Cardiac septum (tissue), 1 donor: ENCODE results near the gene KANK2. TPM values are rescaled to one million over a fixed set of nuclear protein-coding genes. Genes with fewer than 3 reads are reported as not detected.
"Not testable (repeated sequence)": the region's sequence is repeated elsewhere in the genome, so short reads cannot be mapped to it uniquely, and the experiment has no call there.

ENCODE experiments used
- DNase-seq: peaks from one replicate; pipeline ENCODE4 v3.0.0-alpha.2; 2020; ENCODE audit warnings: low spot score
- intact Hi-C: fragments of 100-400 bp; cut with DNase I; formaldehyde crosslinking; loops from one replicate; pipeline ENCODE4 v1.14.0; 2022
- total RNA-seq: library from RNA; stranded (reverse); fragmentation: NEBNext Ultra II Directional; extraction: Animal tissue kit (Norgen Biotek cat#: 25700); gene quantifications from one replicate; pipeline ENCODE4 v1.2.1, GENCODE V29; 2021
- donor health status: DM: no; HTN: no; CAD: no.

Gene KANK2
- total RNA-seq, 1 donor from 2014 or later = 499 TPM

GRCh38 chr19:11155373-11156120, 41.8 kb downstream of the KANK2 start, which contains the start of gene SPC24:
Gene SPC24 (minus strand): TSS chr19:11155782. CDS start chr19:11155776, 6 bp downstream.
- intact Hi-C loops = loop anchor here (2.0 kb wide), 1 partner anchor 33 kb away; no protein-coding TSS in a partner anchor
- DNase-seq = peak; percentile 98

- intact Hi-C loops = no loop called here
- DNase-seq = no peak
These were observed 42.7 kb downstream of the KANK2 start for GRCh38 chr19:11154683-11155047.

GRCh38 chr19:11152318-11153062, 44.9 kb downstream of the KANK2 start:
- DNase-seq = peak; percentile 80
- intact Hi-C loops = no loop called here

- no peak for DNase-seq
- intact Hi-C loops = no loop called here
These were observed 46.2 kb downstream of the KANK2 start for GRCh38 chr19:11151181-11151580.

- DNase-seq = no peak
- intact Hi-C loops = no loop called here
These were observed 49.3 kb downstream of the KANK2 start for GRCh38 chr19:11148001-11148400.

DNA sequence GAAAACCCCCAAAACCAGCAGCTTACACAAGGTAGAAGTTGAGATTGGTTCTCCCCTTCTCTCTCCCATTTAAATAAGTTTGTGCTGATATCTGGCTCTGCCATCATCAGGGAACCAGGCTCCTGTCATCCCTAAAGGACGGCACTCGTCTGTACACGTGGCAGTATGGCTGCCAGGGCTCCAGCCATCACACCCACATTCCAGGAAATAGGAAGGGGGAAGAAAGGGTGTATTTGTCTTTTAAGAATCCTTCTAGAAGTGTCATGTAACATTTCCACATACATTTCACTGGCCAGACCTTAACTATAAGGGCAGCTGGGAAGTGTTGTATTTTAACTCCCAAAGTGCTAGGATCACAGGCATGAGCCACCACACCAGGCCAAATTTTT, 51.8 kb downstream of the KANK2 start:
- no peak for DNase-seq
- intact Hi-C loops = no loop called here

GRCh38 chr19:11142528-11143171, 54.7 kb downstream of the KANK2 start:
- DNase-seq = peak; percentile 94
- intact Hi-C loops = loop anchor here (2.0 to 5.0 kb wide), 2 partner anchors 16 to 50 kb away; no protein-coding TSS in a partner anchor

- intact Hi-C loops = loop anchor here (2.0 to 5.0 kb wide), 2 partner anchors 17 to 50 kb away; no protein-coding TSS in a partner anchor
- DNase-seq = no peak
These were observed 55.3 kb downstream of the KANK2 start for GRCh38 chr19:11141937-11142527.

GRCh38 chr19:11140896-11141295, 56.4 kb downstream of the KANK2 start:
- no peak for DNase-seq
- intact Hi-C loops = loop anchor here (5.0 kb wide), 1 partner anchor 49 kb away; no protein-coding TSS in a partner anchor

- DNase-seq = not testable (repeated sequence)
- intact Hi-C loops = loop anchor here (5.0 kb wide), 1 partner anchor 48 kb away; no protein-coding TSS in a partner anchor
These were observed 57.3 kb downstream of the KANK2 start for GRCh38 chr19:11140023-11140538.

- peak; percentile 89 for DNase-seq
- intact Hi-C loops = loop anchor here (1.0 kb wide), 1 partner anchor 65 kb away; no protein-coding TSS in a partner anchor
These were observed 58.6 kb downstream of the KANK2 start for GRCh38 chr19:11138601-11139300.

DNA sequence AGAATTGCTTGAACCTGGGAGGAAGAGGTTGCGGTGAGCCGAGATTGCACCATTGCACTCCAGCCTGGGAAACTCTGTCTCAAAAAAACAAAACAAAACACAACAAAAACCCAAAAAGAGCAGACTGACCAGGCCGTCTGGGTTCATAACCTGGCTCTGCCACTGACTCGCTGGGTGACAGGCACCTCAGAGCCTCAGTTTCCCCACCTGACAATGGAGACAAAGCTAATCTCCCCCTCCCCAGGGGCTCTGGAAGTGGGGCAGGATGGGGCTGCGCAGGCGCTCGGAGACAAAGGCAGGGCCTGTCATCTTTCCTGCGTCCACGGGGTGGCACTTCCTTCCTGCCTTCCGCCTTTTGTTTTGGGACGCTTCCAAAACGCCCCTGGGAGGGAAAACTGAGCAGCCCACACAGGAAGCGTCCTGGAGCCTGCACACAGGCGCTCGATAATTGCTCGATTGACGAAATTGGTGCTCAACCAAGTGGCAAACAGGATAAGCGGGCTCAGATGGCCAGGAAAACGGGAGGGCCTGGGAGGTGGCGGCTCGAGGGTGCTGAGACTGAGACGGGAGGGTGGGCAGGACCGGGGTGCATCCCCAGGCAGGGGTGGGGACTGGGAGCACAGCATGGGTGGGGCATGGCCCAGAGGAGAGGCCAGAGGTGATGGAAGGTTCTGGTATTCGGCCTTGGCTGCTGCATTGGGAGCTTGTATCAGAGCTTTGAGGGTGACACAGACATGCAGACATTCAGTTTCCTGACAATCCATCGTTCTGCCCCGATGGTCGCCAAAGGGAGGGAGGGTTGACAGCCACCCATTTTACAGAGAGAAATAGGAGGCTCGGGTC, 59.6 kb downstream of the KANK2 start:
- DNase-seq = peak; percentile 90
- intact Hi-C loops = loop anchor here (1.0 to 2.0 kb wide), 2 partner anchors 66 to 345 kb away; no protein-coding TSS in a partner anchor

- DNase-seq = no peak
- intact Hi-C loops = loop anchor here (2.0 kb wide), 1 partner anchor 346 kb away; no protein-coding TSS in a partner anchor
These were observed 60.8 kb downstream of the KANK2 start for GRCh38 chr19:11136400-11137101.

GRCh38 chr19:11131471-11131870, 65.9 kb downstream of the KANK2 start:
- no peak for DNase-seq
- intact Hi-C loops = loop anchor here (2.0 kb wide), 1 partner anchor 97 kb away; no protein-coding TSS in a partner anchor

- intact Hi-C loops = loop anchor here (2.0 kb wide), 1 partner anchor 96 kb away; no protein-coding TSS in a partner anchor
- DNase-seq = peak; percentile 92
These were observed 66.4 kb downstream of the KANK2 start for GRCh38 chr19:11130824-11131455.

GRCh38 chr19:11127905-11128304, 69.4 kb downstream of the KANK2 start:
- intact Hi-C loops = loop anchor here (5.0 to 10.0 kb wide), 2 partner anchors 191 to 317 kb away; no protein-coding TSS in a partner anchor
- DNase-seq = no peak
